Endothelial cell of umbilical vein (primary cell): ENCODE results near the gene RANBP1. TPM values are rescaled to one million over a fixed set of nuclear protein-coding genes. Genes with fewer than 3 reads are reported as not detected.

Experiments used
- BruUV-seq: library from RNA; stranded (reverse); fragments of 400-500 nt; replicated peaks from 2 replicates; lab custom pipeline; 2021; lab: Mats Ljungman, UMichigan
- CTCF ChIA-PET: fragments of 300-600, 350-600 bp; sonication (Branson Sonifier 250); formaldehyde crosslinking; loops from one replicate; lab custom pipeline; 2021; ENCODE audit warnings: antibody characterized with exemption, inconsistent platforms; lab: Charles Lee
- POLR2A ChIA-PET: fragments of 300-600, 350-600 bp; sonication (Branson Sonifier 250); formaldehyde crosslinking; loops from one replicate; lab custom pipeline; 2021; ENCODE audit warnings: antibody characterized with exemption, inconsistent platforms; lab: Charles Lee
- DNase-seq: peaks from one replicate; pipeline ENCODE4 v3.0.0-alpha.2; 2011; ENCODE audit warnings: low read depth, low spot score
- FAIRE-seq: peaks from 2 replicates; lab custom pipeline; 2011; peaks lifted over from hg19 to GRCh38; lab: Jason Lieb, UNC
- H2AFZ ChIP-seq: 2 replicates; pipeline ENCODE4 v1.6.0; 2012; ENCODE audit warnings: low read depth, low read length, control low read depth, inconsistent platforms
- H3K27ac ChIP-seq: 2 replicates; pipeline ENCODE4 v1.5.1; 2011; ENCODE audit warnings: low read depth, mild to moderate bottlenecking, control low read depth, low read length, moderate library complexity; ENCODE audit not compliant: insufficient read depth
- H3K27me3 ChIP-seq, 2 experiments: 2 replicates each; pipeline versions ENCODE4 v1.6.0 to v1.6.1; 2011; ENCODE audit warnings: low read length in 2 of 2, mixed read lengths in 1 of 2; ENCODE audit not compliant: control insufficient read depth in 2 of 2, insufficient read depth in 2 of 2
- H3K36me3 ChIP-seq, 2 experiments: 2 replicates in 1 of 2; 3 replicates in 1 of 2; pipeline ENCODE4 v1.5.1; 2011; ENCODE audit warnings: low read length in 2 of 2, mild to moderate bottlenecking in 1 of 2, moderate library complexity in 1 of 2; ENCODE audit not compliant: control insufficient read depth in 2 of 2, insufficient read depth in 2 of 2; ENCODE audit errors: extremely low read depth in 1 of 2
- H3K4me1 ChIP-seq: 3 replicates; pipeline ENCODE4 v1.5.1; 2011; ENCODE audit warnings: mild to moderate bottlenecking, low read length; ENCODE audit not compliant: control insufficient read depth, insufficient read depth; ENCODE audit errors: extremely low read depth
- H3K4me2 ChIP-seq: 2 replicates; pipeline ENCODE4 v1.6.1; 2011; ENCODE audit warnings: low read length, control low read depth, mixed read lengths; ENCODE audit not compliant: insufficient read depth
- H3K4me3 ChIP-seq, 3 experiments: fragments of 200-600 bp in 1 of 3; sonication (generic), shearing (Covaris generic) in 1 of 3; replicated peaks in 1 of 3; 2 replicates each; pipeline ENCODE4 v1.5.1; 2011 to 2016; ENCODE audit warnings: control low read depth in 3 of 3, low read length in 3 of 3, mild to moderate bottlenecking in 2 of 3, inconsistent platforms in 1 of 3, low read depth in 1 of 3, moderate library complexity in 1 of 3; ENCODE audit not compliant: insufficient read depth in 1 of 3
- H3K79me2 ChIP-seq: 2 replicates; pipeline ENCODE4 v1.6.0; 2012; ENCODE audit warnings: low read length, inconsistent platforms; ENCODE audit not compliant: control insufficient read depth, insufficient read depth
- H3K9ac ChIP-seq: replicated peaks from 2 replicates; pipeline ENCODE3; 2011; ENCODE audit warnings: low read length, control low read depth; ENCODE audit not compliant: insufficient read depth; ENCODE audit errors: extremely low read depth
- H3K9me1 ChIP-seq: replicated peaks from 3 replicates; pipeline ENCODE4 v1.6.0; 2011; ENCODE audit warnings: mild to moderate bottlenecking, low read length; ENCODE audit not compliant: control insufficient read depth, insufficient read depth; ENCODE audit errors: extremely low read depth
- H3K9me3 ChIP-seq: replicated peaks from 2 replicates; pipeline ENCODE4 v1.5.1; 2012; ENCODE audit warnings: low read length, inconsistent platforms; ENCODE audit not compliant: control insufficient read depth, insufficient read depth
- H4K20me1 ChIP-seq: replicated peaks from 2 replicates; pipeline ENCODE3; 2011; ENCODE audit warnings: mild to moderate bottlenecking, low read length; ENCODE audit not compliant: control insufficient read depth, insufficient read depth; ENCODE audit errors: extremely low read depth
- CTCF ChIP-seq, 2 donors: IDR thresholded peaks; 1 replicate in 1 of 2; 2 replicates in 1 of 2; pipeline ENCODE4 v1.5.1; 2011; ENCODE audit warnings: low read length in 2 of 2, mild to moderate bottlenecking in 2 of 2, moderate library complexity in 2 of 2, control low read depth in 1 of 2, inconsistent platforms in 1 of 2, low read depth in 1 of 2; ENCODE audit not compliant: insufficient read depth in 1 of 2; ENCODE audit errors: extremely low read depth in 1 of 2
- EZH2 ChIP-seq: IDR thresholded peaks from 2 replicates; pipeline ENCODE4 v1.6.1; 2012; ENCODE audit warnings: borderline replicate concordance, low read depth, mild to moderate bottlenecking, moderate library complexity, low read length, inconsistent platforms; ENCODE audit not compliant: severe bottlenecking
- FOS ChIP-seq: IDR thresholded peaks from 2 replicates; pipeline ENCODE4 v1.6.1; 2011; ENCODE audit warnings: mild to moderate bottlenecking, low read length, moderate library complexity, borderline replicate concordance; ENCODE audit not compliant: insufficient read depth
- GATA2 ChIP-seq: IDR thresholded peaks from 2 replicates; pipeline ENCODE4 v1.7.0; 2011; ENCODE audit warnings: low read depth, mild to moderate bottlenecking, moderate library complexity, mixed read lengths, low read length; ENCODE audit not compliant: insufficient read length, insufficient read depth
- JUN ChIP-seq: IDR thresholded peaks from 2 replicates; pipeline ENCODE4 v1.6.1; 2011; ENCODE audit warnings: borderline replicate concordance, low read depth; ENCODE audit not compliant: insufficient read length, insufficient read depth
- MYC ChIP-seq: IDR thresholded peaks from one replicate; pipeline ENCODE4 v1.6.1; 2011; ENCODE audit warnings: mild to moderate bottlenecking, low read depth, low read length
- POLR2A ChIP-seq: IDR thresholded peaks from 2 replicates; pipeline ENCODE4 v1.6.1; 2012; ENCODE audit warnings: low read depth, mild to moderate bottlenecking, control low read depth, low read length
- POLR2AphosphoS5 ChIP-seq: IDR thresholded peaks from 2 replicates; pipeline ENCODE4 v1.6.1; 2012; ENCODE audit warnings: low read depth, mild to moderate bottlenecking, control low read depth, low read length, moderate library complexity; ENCODE audit not compliant: insufficient read depth
- dilution Hi-C: fragments of 300-500 bp; cut with MboI; formaldehyde crosslinking; loops from one replicate; pipeline ENCODE4 v1.15.0; 2019; ENCODE audit warnings: low sequenced_read_pairs; ENCODE audit not compliant: extremely low pct_ligation_motif_present
- intact Hi-C: fragments of 100-400 bp; cut with micrococcal nuclease; formaldehyde crosslinking; loops from one replicate; pipeline ENCODE4 v1.10.0; 2022
- polyA plus RNA-seq, 4 experiments: library from polyadenylated mRNA; depleted of rRNA in 3 of 4; stranded (reverse) in 3 of 4; unstranded in 1 of 4; fragments of >200 nt; gene quantifications; 2 replicates each; pipeline versions ENCODE4 v1.2.1 to v1.2.3, GENCODE V29; 2011 to 2012; ENCODE audit warnings: missing spikeins in 1 of 4
- total RNA-seq: library from RNA; stranded (reverse); gene quantifications from 2 replicates; pipeline ENCODE4 v1.2.3, GENCODE V29; 2021
- TF ChIP-seq, protein P1 (sequence below): IDR thresholded peaks from 2 replicates; pipeline ENCODE4 v1.6.1; 2011; ENCODE audit not compliant: insufficient read depth, insufficient read length

The RANBP1 gene
- total and polyA plus RNA-seq, 2 donors (not counting 3 experiments of a cell fraction or from before 2014, with no cell fraction given), result 228 to 247 TPM

- Histone ChIP-seq H3K27ac (no peak overlapping the region), H3K36me3 (peaks cover 13 to 36% of the 10 kb centered on the region in 2 experiments), H3K9me3 (no peaks in the 10 kb centered on the region), H3K9me1 (no peaks in the 10 kb centered on the region), H3K79me2 (peaks cover 35% of the 10 kb centered on the region), H3K4me1 (peaks cover 15% of the 10 kb centered on the region), H3K4me2 (no peak overlapping the region), H2AFZ (no peak overlapping the region), H3K27me3 (no peaks in the 10 kb centered on the region), H3K4me3 (no peak overlapping the region), H4K20me1 (no peaks in the 10 kb centered on the region), H3K9ac (no peak overlapping the region)
- intact Hi-C loops, result no loop called here
- FAIRE-seq (no peak), DNase-seq (no peak)
- dilution Hi-C loops, result no loop called here
- POLR2A ChIA-PET, result no interaction called here
- TF ChIP-seq MYC (no peak), JUN (no peak)
- no TSS peak for BruUV-seq
- CTCF ChIA-PET, result no interaction called here
These were observed 2.2 kb upstream of the RANBP1 start for GRCh38 chr22:20113551-20114310.

DNA sequence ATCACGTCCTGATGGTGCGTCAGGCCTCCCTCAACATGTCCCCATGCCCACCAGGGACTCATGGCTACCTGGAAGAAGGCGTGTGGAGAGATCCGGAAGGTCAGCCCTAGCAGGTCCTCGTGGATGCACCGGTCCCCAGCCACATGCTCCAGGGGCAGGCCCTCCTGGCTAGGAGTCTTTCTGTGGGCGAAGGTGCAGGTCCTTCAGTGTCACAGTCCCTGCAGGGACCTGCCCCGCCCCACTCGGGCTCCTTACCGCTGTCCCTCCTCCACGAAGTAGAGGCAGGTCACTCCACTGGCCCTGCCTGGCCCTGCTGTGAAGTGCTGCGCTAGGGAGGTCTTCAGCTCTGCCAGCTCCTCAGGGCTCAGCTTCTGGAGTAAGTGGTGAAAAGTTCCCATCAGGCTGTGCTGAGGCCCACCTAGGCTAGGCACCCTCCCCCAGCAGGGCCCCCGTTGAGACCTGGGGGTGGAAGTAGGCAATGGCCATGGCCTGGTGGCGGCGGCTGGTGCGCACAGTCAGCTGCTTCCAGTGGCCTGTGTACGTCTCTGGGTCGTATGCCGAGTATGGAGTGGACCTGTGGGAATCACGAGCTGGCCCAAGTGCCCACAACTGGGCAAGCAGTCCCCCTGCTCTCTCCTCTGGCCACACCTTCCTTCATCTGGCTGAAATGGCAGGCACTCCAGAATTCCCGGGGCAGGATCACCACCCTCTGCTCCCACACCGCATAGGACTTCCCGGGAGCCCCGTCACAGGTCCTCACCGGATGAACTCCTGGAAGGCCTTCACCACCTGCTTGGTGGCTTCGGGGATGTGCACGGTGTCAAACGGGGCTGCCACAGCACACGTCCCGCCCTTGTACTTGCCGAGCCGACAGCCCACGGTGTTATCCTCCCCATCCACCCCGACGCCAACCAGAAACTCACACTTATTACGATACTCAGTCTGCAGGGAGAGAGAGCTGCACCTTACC is 1.1 kb upstream of the RANBP1 start:
- Histone ChIP-seq H3K4me2 (no peak overlapping the region), H4K20me1 (no peaks in the 10 kb centered on the region), H3K27me3 (no peaks in the 10 kb centered on the region), H3K9me1 (no peaks in the 10 kb centered on the region), H3K9ac (no peak overlapping the region), H3K4me1 (peaks cover 22% of the 10 kb centered on the region), H2AFZ (no peak overlapping the region), H3K36me3 (peaks cover 14 to 30% of the 10 kb centered on the region in 2 experiments), H3K9me3 (no peaks in the 10 kb centered on the region), H3K4me3 (no peak overlapping the region), H3K27ac (no peak overlapping the region), H3K79me2 (peaks cover 46% of the 10 kb centered on the region)
- intact Hi-C loops (no loop called here), dilution Hi-C loops (no loop called here)
- FAIRE-seq (no peak), DNase-seq (no peak)
- CTCF ChIA-PET, result no interaction called here
- POLR2A ChIA-PET, result no interaction called here
- no TSS peak for BruUV-seq
- TF ChIP-seq JUN (no peak), FOS (no peak), GATA2 (no peak), CTCF (IDR thresholded peaks at IDR 0.05; ENCODE audit: extremely low read depth in 1 of 2, insufficient read depth in 1 of 2, low read depth in 1 of 2, low read length in 2 of 2) (no peak), EZH2 (no peak), MYC (no peak), POLR2A (no peak), POLR2AphosphoS5 (no peak)
- TF ChIP-seq, protein P1, sequence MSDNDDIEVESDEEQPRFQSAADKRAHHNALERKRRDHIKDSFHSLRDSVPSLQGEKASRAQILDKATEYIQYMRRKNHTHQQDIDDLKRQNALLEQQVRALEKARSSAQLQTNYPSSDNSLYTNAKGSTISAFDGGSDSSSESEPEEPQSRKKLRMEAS, result no peak
